HG03558 (cell line): ENCODE results near the gene CEMIP.
A peak's percentile ranks its signal among the peaks of the same experiment; 100 is the strongest.

Experiments
- ATAC-seq: cut with Tn5 transposase; IDR thresholded peaks from one replicate; pipeline ENCODE4 v1.9.1; 2021; ENCODE audit warnings: moderate number of reproducible peaks; ENCODE audit not compliant: unreplicated experiment; ENCODE audit errors: extremely low read depth

Gene CEMIP

DNA sequence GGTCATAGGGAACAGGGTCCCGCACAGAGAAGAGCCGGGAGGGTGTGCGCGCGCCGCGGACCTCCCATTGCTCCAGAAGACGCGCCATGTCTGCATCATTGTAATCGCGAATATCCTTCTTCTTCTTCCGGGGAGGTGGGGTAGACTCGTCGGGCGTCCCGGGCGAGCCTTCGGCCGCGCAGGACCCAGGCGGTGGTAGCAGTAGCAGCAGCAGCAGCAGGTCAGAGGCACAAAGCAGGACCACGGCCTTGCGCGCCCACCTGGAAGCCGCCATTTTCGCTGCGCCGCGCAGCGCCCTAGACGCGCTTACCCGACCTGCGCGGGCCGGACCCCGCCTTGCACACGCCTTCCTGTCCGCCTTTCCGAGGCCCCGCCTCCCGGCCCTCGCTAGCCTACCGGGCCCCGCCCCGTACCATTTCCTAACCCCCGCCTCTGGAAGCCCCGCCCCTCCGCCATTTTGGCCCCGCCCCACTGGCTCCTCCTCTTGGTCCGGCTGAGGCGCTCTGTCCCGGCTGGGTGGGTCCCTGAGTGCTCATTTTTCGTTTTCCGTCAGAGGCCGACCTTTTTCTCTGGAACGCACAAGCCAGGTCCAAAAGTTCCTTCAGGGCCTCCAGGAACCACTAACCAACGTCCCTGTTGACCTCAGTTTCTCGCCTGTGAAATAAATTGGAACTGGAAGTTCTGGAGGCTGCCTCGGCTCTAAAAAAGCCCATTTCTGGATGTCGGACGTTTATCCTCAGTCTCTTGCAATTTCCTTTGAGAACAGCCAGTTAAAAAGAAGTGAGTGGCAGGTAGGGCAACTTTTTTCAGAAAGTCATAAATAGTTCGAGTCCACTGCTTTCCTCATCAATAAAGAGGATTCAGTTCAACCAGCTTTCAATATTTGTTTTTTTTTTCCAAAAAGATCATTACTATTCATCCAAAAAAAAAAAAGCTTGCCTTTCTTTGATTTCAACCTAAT, 210.6 kb downstream of the CEMIP start, which contains the start of gene MESD:
TSS of gene MESD (minus strand) at position 302 of the 961 bp plus-strand sequence. CDS start at position 274, 28 bp downstream.
- peak; percentile 89 for ATAC-seq

DNA sequence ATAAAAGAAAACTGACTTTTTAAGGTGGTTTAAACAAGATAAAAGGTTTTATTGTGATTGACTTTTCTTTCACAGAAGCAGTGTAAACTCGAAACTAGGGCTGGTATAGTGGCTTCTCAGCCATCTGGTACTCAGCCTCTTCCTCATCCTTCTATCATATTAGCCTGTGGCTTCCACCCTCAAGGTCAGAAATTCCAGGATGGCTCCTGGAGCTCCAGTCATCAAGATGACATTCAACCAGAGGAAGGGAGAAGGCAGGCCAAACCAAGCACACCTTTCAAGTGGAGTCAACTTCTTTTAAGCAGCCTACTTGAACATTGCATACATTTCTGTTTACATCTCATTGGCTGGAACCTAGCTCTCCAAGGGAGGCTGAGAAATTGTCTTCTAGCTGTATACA, 211.8 kb downstream of the CEMIP start:
- ATAC-seq = no peak

- ATAC-seq = no peak
Measured at GRCh38 chr15:80991421-80991820, 212.3 kb downstream of the CEMIP start.

DNA sequence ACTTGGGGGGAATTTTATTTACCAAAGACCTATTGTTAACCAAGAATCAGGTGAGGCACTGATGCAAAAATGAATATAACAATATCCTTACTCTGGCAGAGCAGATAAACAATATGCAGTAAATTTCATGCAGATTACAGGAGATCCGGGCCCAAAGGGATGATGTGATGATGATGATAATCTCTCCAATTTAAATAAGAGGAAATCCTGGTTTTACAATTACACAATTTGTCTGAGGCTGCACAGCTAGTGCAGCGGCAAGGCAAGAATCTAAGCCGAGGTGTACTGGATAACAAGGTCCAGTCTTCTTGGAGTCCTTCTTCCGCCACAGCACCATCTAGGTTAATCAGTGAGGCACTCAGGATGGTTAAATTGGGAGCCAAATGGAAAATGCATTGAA, 212.8 kb downstream of the CEMIP start:
- ATAC-seq = no peak

DNA sequence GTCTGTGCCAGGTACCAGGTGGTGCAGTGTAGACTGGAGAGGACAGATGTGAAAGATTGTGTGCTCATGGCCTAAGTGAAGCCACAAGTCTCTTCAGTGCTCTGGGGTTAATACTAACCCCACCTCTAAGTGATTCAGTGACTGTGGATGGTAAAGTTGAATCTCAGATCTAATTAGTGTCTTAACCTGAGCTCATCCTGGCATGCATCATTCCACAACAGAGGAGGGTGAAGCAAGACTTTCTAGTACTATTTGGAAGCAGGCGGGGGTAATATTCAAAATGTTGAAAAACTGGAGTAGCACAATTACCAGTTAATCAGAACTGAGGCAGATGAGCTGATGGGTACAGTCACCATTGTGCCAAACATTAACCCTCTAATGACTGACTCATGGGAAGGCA, 213.3 kb downstream of the CEMIP start:
- no peak for ATAC-seq

DNA sequence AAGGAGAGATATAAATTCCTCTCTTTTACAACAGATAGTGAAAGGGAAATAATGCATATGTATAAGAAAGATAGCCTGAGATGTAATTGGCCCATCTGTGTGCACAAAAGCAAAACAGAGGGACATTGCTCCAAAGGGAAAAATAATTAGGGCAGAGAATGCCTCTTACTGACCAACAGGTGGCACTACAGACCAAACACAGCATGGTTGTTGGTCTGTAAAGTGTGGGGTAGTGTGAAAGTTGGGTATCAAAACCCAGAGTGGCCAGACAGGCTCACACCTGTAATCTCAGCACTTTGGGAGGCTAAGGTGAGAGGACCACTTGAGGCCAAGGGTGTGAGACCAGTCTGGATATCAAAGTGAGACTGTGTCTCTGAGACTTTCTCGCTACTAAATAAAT, 217.1 kb downstream of the CEMIP start:
- no peak for ATAC-seq

DNA sequence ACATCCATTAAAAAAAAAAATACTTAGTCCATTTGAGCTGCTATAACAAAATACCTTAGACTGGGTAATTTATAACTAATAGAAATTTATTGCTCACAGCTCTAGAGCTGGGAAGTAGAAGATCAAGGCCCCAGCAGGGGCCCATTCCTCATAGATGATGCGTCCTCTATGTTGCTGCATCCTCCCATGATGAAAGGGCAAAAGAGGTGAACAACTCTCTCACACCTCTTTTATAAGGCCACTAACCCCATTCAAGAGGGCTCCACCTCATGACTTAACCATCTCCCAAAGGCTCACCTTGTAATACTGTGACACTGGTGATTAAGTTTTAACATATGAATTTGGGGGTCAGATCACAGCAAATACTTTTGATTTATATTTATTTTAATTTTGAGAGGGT, 218.5 kb downstream of the CEMIP start:
- no peak for ATAC-seq

DNA sequence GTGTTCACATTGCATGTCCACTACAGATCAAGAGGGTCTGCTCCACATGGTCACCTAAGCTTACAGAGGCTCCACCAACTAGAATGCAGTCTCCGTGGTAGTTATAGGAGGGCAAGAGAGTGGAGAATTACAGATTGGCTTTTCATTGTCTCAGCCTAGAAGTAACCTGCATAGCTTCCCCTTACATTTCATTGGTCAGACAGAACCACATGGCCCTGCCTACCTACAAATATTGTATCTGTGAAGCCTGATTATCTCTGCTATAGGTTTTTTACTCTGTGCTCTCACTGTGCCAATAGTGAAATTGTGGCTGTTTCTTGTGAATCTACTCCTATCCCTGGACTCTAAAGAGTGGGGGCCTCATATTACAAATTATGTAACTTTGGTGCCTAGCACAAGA, 219.1 kb downstream of the CEMIP start:
- ATAC-seq = no peak

DNA sequence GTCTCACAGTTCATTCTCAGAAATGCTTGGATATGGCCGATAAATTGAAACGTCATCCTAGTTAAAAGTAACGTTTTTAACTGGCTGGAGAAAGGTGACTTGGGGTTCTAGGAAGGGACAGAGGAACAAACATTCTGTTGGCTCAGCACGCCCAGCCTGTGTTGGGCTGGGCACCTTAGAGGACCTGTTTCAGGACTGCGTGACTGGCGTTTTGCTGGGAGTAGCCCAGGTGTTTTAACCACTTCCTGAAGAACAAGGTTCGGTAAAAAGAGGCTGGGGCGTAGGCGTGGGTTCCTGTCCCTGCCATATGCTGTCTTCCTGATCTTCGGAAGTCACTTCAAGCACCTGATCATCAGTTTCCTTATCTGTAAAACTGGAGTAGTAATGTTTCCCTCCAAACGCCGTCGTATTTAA, 220.5 kb downstream of the CEMIP start:
- no peak for ATAC-seq

DNA sequence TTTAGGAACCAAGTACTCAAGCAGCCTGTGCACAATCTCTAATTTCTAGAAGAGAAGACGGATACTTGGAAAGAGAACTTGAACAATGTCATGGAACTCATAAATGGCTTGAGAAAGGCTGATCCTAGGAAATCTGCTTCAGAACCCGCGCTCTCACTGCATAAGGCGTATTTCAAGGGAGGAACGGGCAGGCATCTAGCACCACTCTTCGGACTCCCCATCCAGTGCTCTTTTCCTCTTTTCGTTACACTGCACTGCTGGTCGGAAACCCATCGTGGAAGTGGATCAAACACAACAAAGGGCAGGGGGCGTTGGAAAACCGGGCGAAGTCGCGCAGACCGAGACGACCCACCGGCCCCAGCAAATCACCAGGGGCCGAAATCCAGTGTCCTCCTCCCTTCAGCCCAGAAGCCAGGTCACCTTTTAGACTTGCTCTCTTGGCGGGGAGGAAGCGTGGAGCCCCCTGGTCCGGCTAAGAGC, 221.0 kb downstream of the CEMIP start:
- no peak for ATAC-seq

GRCh38 chr15:81000624-81001151, 221.5 kb downstream of the CEMIP start, which contains the start of gene TLNRD1:
Gene TLNRD1 (plus strand): TSS chr15:81000923. CDS start chr15:81002272, 1,349 bp downstream.
- peak; percentile 20 for ATAC-seq
